ENCODE results near the gene MSRB1.

The MSRB1 gene

GRCh38 chr16:1930338-1930720 lies 12.7 kb downstream of the MSRB1 start:
- no peak overlapping the region for H3K4me3 ChIP-seq
- TF ChIP-seq CTCF (IDR thresholded peaks at IDR 0.05): no peak
- no peak for DNase-seq (ENCODE audit: low spot score)
- no peak overlapping the region for H3K27ac ChIP-seq

GRCh38 chr16:1929578-1930337 lies 13.2 kb downstream of the MSRB1 start:
- H3K27ac ChIP-seq: peak overlapping the region; percentile 67 to 72
- TF ChIP-seq CTCF (IDR thresholded peaks at IDR 0.05): peak; percentile 100
- peak; percentile 86 for DNase-seq (ENCODE audit: low spot score)
- peak overlapping the region; percentile 76 for H3K4me3 ChIP-seq

- peak overlapping the region; percentile 67 to 72 for H3K27ac ChIP-seq
- no peak for TF ChIP-seq CTCF (IDR thresholded peaks at IDR 0.05)
Observed at GRCh38 chr16:1929105-1929504, 13.9 kb downstream of the MSRB1 start.

GRCh38 chr16:1926271-1926670 lies 16.7 kb downstream of the MSRB1 start:
- no peak for TF ChIP-seq CTCF (IDR thresholded peaks at IDR 0.05)
- no peak overlapping the region for H3K4me3 ChIP-seq
- no peak for DNase-seq (ENCODE audit: low spot score)
- no peak overlapping the region for H3K27ac ChIP-seq

More at GRCh38 chr16:1929105-1929504, 13.9 kb downstream of the MSRB1 start:
- no peak for DNase-seq (ENCODE audit: low spot score)
- peak overlapping the region; percentile 76 for H3K4me3 ChIP-seq

- DNase-seq (ENCODE audit: low spot score): no peak
- no peak for TF ChIP-seq CTCF (IDR thresholded peaks at IDR 0.05)
Observed at GRCh38 chr16:1924095-1924494, 18.9 kb downstream of the MSRB1 start.

GRCh38 chr16:1923299-1924034 lies 19.5 kb downstream of the MSRB1 start:
- no peak for DNase-seq (ENCODE audit: low spot score)
- Histone ChIP-seq H3K4me3 (no peak overlapping the region), H3K27ac (no peak overlapping the region)
- no peak for TF ChIP-seq CTCF (IDR thresholded peaks at IDR 0.05)

More at GRCh38 chr16:1924095-1924494, 18.9 kb downstream of the MSRB1 start:
- H3K4me3 ChIP-seq: no peak overlapping the region
- no peak overlapping the region for H3K27ac ChIP-seq
